Measurements from ENCODE around the gene MBOAT1. TPM values are rescaled to one million over a fixed set of nuclear protein-coding genes. Genes with fewer than 3 reads are reported as not detected.
"Not testable (repeated sequence)": the region's sequence is repeated elsewhere in the genome, so short reads cannot be mapped to it uniquely, and the experiment has no call there.

The MBOAT1 gene
- total and polyA plus RNA-seq, 8 donors, result 14.8 to 22.2 (median 19.0) TPM

DNA sequence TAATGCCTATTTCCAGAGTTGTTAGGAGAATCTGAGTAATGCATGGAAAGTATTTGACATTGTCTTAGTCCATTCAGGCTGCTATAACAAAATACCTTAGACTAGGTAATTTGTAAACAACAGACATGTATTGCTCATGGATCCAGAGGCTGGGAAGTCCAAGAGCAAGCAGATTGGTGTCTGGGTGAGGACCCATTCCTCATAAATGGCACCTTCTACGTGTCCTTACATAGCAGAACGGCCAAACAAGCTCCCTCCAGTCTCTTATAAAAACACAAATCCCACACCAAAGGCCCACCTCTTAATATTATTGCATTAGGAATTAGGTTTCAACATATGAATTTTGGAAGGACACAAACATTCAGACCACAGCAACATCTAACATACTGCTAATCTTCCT is 30.2 kb downstream of the MBOAT1 start:
- Histone ChIP-seq H3K4me1 (peaks cover 0 to 3% of the 10 kb centered on the region in 2 donors), H3K4me3 (no peak overlapping the region), H3K27ac (no peak overlapping the region), H3K36me3 (no peaks in the 10 kb centered on the region), H3K27me3 (no peaks in the 10 kb centered on the region), H3K9me3 (no peaks in the 10 kb centered on the region)
- DNase-seq (no peak), ATAC-seq (no peak)
- intact Hi-C loops (cut with DNase I), result no loop called here
- TF ChIP-seq, protein P1, sequence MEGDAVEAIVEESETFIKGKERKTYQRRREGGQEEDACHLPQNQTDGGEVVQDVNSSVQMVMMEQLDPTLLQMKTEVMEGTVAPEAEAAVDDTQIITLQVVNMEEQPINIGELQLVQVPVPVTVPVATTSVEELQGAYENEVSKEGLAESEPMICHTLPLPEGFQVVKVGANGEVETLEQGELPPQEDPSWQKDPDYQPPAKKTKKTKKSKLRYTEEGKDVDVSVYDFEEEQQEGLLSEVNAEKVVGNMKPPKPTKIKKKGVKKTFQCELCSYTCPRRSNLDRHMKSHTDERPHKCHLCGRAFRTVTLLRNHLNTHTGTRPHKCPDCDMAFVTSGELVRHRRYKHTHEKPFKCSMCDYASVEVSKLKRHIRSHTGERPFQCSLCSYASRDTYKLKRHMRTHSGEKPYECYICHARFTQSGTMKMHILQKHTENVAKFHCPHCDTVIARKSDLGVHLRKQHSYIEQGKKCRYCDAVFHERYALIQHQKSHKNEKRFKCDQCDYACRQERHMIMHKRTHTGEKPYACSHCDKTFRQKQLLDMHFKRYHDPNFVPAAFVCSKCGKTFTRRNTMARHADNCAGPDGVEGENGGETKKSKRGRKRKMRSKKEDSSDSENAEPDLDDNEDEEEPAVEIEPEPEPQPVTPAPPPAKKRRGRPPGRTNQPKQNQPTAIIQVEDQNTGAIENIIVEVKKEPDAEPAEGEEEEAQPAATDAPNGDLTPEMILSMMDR (IDR thresholded peaks at IDR 0.05), result no peak

GRCh38 chr6:20180935-20181334 is 31.3 kb downstream of the MBOAT1 start:
- intact Hi-C loops (cut with DNase I), result no loop called here
- Histone ChIP-seq H3K27ac (no peak overlapping the region), H3K36me3 (no peaks in the 10 kb centered on the region), H3K4me1 (peaks cover 0 to 3% of the 10 kb centered on the region in 2 donors), H3K9me3 (no peaks in the 10 kb centered on the region), H3K4me3 (no peak overlapping the region), H3K27me3 (no peaks in the 10 kb centered on the region)
- DNase-seq, result peak in 1 of 4 donors; percentile 15
- TF ChIP-seq, protein P1 (IDR thresholded peaks at IDR 0.05), result no peak
- ATAC-seq, result peak; percentile 45

GRCh38 chr6:20179287-20180045 is 32.8 kb downstream of the MBOAT1 start:
- DNase-seq; intact Hi-C loops (cut with DNase I); H3K4me1 ChIP-seq; H3K36me3 ChIP-seq; H3K27me3 ChIP-seq; H3K4me3 ChIP-seq; H3K9me3 ChIP-seq; ATAC-seq; H3K27ac ChIP-seq: not testable (repeated sequence)

- H3K4me3 ChIP-seq, result no peak overlapping the region
- H3K27ac ChIP-seq, result no peak overlapping the region
Observed at GRCh38 chr6:20178327-20178726, 33.9 kb downstream of the MBOAT1 start.

GRCh38 chr6:20175810-20176410 is 36.4 kb downstream of the MBOAT1 start:
- intact Hi-C loops (cut with DNase I), result no loop called here
- no peak overlapping the region for H3K27ac ChIP-seq
- H3K27me3 ChIP-seq, result no peaks in the 10 kb centered on the region
- TF ChIP-seq, protein P1 (IDR thresholded peaks at IDR 0.05), result no peak
- H3K4me1 ChIP-seq, result peaks cover 0 to 22% of the 10 kb centered on the region in 2 donors
- ATAC-seq (no peak), DNase-seq (no peak)
- H3K4me3 ChIP-seq, result no peak overlapping the region
- H3K9me3 ChIP-seq, result no peaks in the 10 kb centered on the region
- H3K36me3 ChIP-seq, result no peaks in the 10 kb centered on the region

More at GRCh38 chr6:20178327-20178726, 33.9 kb downstream of the MBOAT1 start:
- DNase-seq, result no peak
- H3K36me3 ChIP-seq, result no peaks in the 10 kb centered on the region
- TF ChIP-seq, protein P1 (IDR thresholded peaks at IDR 0.05), result no peak
- ATAC-seq, result no peak
- H3K4me1 ChIP-seq, result peaks cover 0 to 18% of the 10 kb centered on the region in 2 donors
- no peaks in the 10 kb centered on the region for H3K27me3 ChIP-seq
- intact Hi-C loops (cut with DNase I), result no loop called here
- no peaks in the 10 kb centered on the region for H3K9me3 ChIP-seq

Data from left lung (tissue), 10 donors.